Stimulated activated naive CD8-positive, alpha-beta T cell treated with anti-CD3 and anti-CD28 coated beads, Interleukin-15, Interleukin-2, amounts not matched to agents 100 U/mL and 50 U/mL, for 24 hours (primary cell): Measurements from ENCODE around the gene SLC12A4.
"Not testable (repeated sequence)": the region's sequence is repeated elsewhere in the genome, so short reads cannot be mapped to it uniquely, and the experiment has no call there.

Source experiments
- ATAC-seq: fragments of 150-1000 bp; cut with Tn5 transposase; one replicate; pipeline ENCODE4 v1.10.0; 2021
- DNase-seq: peaks from one replicate; pipeline ENCODE4 v3.0.0; 2021

The SLC12A4 gene

GRCh38 chr16:67926181-67926750 is 42.2 kb downstream of the SLC12A4 start:
- ATAC-seq: no peak

GRCh38 chr16:67924140-67924906 is 44.1 kb downstream of the SLC12A4 start:
- ATAC-seq (no peak), DNase-seq (no peak)

More at GRCh38 chr16:67926181-67926750, 42.2 kb downstream of the SLC12A4 start:
- DNase-seq: no peak

DNA sequence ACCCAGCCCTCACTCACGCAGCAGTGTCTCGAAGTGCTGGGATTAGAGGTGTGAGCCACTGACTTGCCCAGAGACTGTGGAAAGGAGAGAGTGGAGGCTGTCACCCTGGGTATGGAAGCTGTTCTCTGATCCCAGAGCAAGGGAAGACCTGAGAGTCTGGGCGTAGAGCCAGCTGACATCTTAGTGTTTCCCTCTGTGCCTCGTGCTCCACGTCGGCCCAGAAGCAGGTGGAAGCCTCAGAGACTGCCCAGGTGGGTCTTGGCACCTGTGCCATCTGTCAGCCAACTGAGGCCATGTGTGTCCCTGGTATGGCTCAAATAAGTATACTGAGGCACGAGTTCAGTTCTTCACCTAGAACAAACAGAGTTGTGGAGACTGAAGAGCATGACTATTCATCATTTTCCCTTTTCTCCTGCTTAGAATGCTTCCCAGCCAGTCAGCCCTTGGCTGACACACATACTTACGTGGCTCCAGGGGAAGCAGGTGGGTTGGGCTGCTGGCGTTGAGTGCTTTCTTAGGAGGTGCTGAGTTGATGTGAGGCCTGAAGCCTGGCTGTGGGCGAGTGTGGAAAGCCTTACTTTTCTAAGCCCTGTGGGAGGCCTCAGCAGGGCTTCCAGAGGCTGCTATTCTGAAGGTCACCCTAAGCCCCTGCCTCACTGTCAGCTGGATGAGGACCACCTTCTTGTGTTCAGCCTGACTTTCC is 44.9 kb downstream of the SLC12A4 start:
- no peak for DNase-seq
- no peak for ATAC-seq

DNA sequence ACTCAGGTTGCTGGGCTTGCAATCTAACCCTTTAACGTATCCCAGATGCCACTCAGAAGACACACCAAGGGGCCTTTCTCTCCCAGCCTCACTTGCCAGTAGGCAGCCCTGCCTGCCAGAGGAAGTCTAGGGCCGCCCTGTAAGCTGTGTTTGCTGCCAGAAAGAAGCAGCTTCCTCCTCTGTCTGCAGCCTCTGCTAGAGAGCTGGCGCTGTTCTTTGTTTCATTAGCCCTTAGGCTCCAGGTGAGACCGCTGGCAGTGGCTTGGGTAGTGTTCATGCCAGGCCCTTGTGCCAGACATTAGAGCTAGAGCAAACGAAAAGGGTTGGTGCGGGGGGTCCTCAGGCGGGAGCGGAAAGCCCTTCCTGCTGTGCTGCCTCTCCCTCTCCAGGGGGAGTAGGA is 45.7 kb downstream of the SLC12A4 start:
- ATAC-seq: no peak
- no peak for DNase-seq

GRCh38 chr16:67922221-67922620 is 46.2 kb downstream of the SLC12A4 start:
- ATAC-seq (peak; percentile 59), DNase-seq (no peak)

DNA sequence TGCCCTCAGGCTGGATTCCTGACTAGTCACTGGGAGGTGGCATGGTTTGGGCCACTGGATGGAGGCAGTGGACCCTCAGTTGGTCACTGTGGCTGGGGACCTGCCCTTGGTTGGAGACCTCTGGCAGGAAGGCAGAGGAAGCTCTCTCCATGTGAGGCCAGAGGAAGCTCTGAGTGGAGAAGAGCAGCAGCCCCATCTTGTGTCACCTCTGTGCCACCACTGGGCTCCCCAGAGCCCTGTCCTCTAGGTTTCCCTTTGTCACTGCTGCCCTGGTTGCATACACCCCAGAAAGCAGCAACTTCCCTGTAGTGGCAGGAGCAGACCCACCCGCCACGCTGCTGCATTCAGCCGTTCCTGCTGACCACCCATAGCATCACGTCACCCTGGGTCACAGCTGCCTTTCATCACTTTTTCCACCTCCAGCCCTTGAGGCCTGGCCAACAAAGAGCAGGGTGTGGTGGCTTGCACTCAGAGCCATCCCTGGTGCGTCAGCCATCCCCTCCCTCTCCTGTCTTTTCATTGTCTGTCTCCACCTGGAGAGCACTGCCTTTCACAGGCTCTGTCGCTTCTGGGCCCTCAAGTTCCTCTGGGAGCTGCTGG is 48.7 kb downstream of the SLC12A4 start:
- ATAC-seq (no peak), DNase-seq (no peak)

- DNase-seq: peak; percentile 52
- peak; percentile 98 for ATAC-seq
Observed at GRCh38 chr16:67917852-67918236, 50.6 kb downstream of the SLC12A4 start.

GRCh38 chr16:67917140-67917851 is 51.1 kb downstream of the SLC12A4 start:
- ATAC-seq: no peak
- no peak for DNase-seq

DNA sequence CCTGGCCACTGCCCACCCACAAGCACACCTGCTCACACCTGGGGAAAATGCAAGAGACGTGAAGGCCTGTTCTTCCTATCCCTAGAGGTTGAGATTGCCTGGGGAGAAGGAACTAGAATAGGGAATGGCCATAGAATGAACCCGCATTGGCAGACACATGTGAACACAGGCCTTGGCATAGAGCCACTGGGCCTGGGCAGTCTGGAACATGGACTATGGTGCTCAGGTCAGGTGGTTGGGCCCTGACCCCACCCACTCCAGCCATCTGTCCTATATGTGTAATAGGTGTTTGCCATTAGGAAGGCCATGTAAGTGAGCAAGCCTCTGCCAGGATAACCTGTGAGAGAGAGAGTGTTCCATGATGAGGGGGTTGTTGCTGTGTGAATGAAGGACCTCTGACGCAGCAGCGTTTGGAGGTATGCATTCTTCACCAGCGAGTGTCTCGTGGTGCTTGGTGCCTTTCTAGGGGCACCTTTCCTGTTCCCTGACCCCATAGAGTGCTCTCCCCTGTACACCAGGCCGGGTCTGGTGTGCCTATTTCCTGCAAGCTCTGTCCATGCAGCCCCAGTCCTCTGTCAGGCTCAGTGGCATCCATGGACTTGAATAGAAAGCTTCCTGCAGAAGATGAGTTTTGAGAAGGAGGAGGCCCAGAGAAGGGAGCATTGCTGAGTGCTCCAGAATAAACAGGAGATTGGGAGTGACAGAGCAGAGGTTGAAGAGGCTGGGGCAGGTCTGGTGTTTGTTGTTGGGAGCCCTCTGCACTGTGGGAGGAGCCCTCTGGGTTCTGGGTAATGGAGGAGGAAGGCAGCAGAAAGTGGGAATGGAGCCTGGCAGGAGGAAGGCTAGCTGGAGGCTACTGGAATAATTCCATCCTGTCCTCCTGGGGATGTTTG is 52.4 kb downstream of the SLC12A4 start:
- ATAC-seq: no peak
- DNase-seq: no peak

- not testable (repeated sequence) for ATAC-seq, DNase-seq
Observed at GRCh38 chr16:67915496-67915769, 53.0 kb downstream of the SLC12A4 start.

DNA sequence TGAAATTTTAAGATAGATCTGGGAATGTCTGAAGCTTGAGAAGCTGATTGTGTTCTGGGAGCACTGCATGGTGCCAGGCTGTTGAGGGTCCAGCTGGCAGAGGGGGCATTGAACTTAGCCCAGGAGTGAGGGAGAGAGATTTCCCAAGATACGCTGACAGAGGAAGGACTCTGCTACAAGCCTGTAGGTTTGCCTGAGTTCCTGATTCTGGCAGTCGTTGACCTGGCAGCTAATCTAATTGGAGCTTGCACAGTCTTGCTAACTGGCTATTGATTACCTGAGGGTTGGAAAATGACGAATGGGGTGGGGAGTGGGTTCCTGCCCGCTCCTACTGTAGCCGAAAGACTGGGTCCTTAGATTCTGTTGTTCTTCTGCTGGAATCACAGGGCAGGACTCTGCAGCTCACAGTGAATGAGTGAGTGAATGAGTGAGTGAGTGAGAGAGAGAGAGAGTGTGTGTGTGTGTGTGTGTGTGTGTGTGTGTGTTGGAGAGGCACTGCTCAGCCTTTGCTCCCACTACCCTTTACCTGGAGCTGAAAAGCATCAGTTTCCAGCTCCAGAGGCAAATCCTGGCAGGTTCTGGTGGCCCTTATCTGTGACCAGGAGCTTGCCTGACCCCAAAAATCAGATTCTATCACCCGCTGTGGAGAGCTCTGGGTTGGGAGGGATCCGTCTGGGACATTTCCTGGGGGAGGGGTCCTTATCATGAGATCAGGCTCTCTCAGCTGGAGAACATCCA is 53.5 kb downstream of the SLC12A4 start:
- ATAC-seq (no peak), DNase-seq (no peak)

- DNase-seq: peak; percentile 42
Observed at GRCh38 chr16:67910158-67910557, 58.3 kb downstream of the SLC12A4 start.

GRCh38 chr16:67909056-67909742 is 59.2 kb downstream of the SLC12A4 start:
- no peak for ATAC-seq
- no peak for DNase-seq

More at GRCh38 chr16:67910158-67910557, 58.3 kb downstream of the SLC12A4 start:
- ATAC-seq: peak; percentile 70

GRCh38 chr16:67907397-67908180 is 60.8 kb downstream of the SLC12A4 start:
- no peak for ATAC-seq

DNA sequence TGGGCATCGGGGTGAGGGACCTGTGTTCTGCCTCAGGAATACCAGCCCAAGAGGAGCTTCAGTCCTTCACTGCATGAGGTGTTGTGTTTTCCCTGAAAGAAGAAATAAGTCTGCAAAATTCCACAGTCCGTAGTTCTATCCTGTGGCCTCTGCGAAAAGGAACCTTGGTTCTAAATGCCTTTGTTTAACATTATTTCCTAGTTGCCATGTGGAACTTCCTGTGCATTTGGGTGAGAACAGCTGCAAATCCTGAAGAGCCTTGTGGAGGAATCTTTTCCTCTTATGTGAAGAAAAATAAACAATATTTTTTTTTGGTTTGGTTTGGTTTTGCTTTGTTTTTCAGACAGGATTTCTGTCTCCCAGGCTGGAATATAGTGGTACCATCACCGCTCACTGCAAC is 65.6 kb downstream of the SLC12A4 start:
- DNase-seq (no peak), ATAC-seq (no peak)

More at GRCh38 chr16:67907397-67908180, 60.8 kb downstream of the SLC12A4 start:
- no peak for DNase-seq

DNA sequence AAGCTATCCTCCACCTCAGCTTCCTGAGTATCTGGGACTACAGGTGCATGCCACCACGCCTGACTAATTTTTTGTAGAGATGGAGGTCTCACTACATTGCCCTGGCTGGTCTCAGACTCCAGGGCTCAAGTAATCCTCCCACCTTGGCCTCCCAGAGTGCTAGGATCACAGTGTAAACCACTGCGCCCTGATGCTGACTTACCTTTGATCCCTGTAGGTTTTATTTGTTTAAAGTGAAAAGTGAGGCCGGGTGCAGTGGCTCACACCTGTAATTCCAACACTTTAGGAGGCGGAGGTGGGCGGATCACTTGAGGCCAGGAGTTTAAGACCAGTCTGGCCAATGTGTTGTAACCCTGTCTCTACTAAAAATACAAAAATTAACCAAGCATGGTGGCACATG is 66.7 kb downstream of the SLC12A4 start:
- ATAC-seq (no peak), DNase-seq (no peak)

GRCh38 chr16:67897231-67897630 is 71.2 kb downstream of the SLC12A4 start:
- no peak for DNase-seq
- no peak for ATAC-seq

GRCh38 chr16:67893743-67894399 is 74.6 kb downstream of the SLC12A4 start:
- no peak for DNase-seq
- ATAC-seq: no peak
